Adrenal gland (tissue), 12 donors: ENCODE measurements around the gene FUT9. TPM values are rescaled to one million over a fixed set of nuclear protein-coding genes. Genes with fewer than 3 reads are reported as not detected.

Experiments
- DNase-seq, 7 donors: peaks; one replicate each; pipeline ENCODE4 v3.0.0-alpha.2; 2019 to 2020
- H3K27ac ChIP-seq, 5 donors: fragments of 200-600 bp; sonication (generic) in 4 of 5; 1 replicate in 3 of 5; 2 replicates in 2 of 5; pipeline versions ENCODE4 v1.5.1 to v1.8.0; 2016 to 2020; ENCODE audit warnings: mild to moderate bottlenecking in 1 of 5
- H3K27me3 ChIP-seq: fragments of 200-600 bp; 2 replicates; pipeline ENCODE4 v1.8.0; 2021
- H3K36me3 ChIP-seq, 2 donors: fragments of 200-600 bp; replicated peaks in 1 of 2; 1 replicate in 1 of 2; 2 replicates in 1 of 2; pipeline versions ENCODE4 v1.5.1 to v1.8.0; 2018 to 2022
- H3K4me1 ChIP-seq, 2 donors: fragments of 200-600 bp; replicated peaks in 1 of 2; 1 replicate in 1 of 2; 2 replicates in 1 of 2; pipeline versions ENCODE4 v1.5.1 to v1.8.0; 2018 to 2021
- H3K4me3 ChIP-seq, 4 donors: fragments of 200-600 bp; sonication (generic) in 3 of 4; one replicate each; pipeline ENCODE4 v1.5.1; 2016 to 2018
- H3K9me3 ChIP-seq, 3 donors: fragments of 200-600 bp; sonication (generic) in 1 of 3; replicated peaks in 1 of 3; 1 replicate in 2 of 3; 2 replicates in 1 of 3; pipeline versions ENCODE4 v1.5.1 to v1.8.0; 2016 to 2021
- CTCF ChIP-seq, 6 experiments: fragments of 450-650 bp in 4 of 6; fragments of 200-600 bp in 2 of 6; sonication (generic) in 1 of 6; IDR thresholded peaks; 1 replicate in 5 of 6; 2 replicates in 1 of 6; pipeline versions ENCODE4 v1.5.1 to v1.8.0; 2016 to 2021; ENCODE audit warnings: antibody characterized with exemption in 6 of 6, mild to moderate bottlenecking in 2 of 6, moderate library complexity in 1 of 6
- POLR2A ChIP-seq, 2 donors: fragments of 450-650 bp; IDR thresholded peaks; one replicate each; pipeline ENCODE4 v1.6.1; 2017; ENCODE audit warnings: antibody characterized with exemption in 2 of 2, mild to moderate bottlenecking in 2 of 2, moderate library complexity in 1 of 2
- WGBS, 4 donors: extraction: QIAGEN DNeasy Blood & Tissue Kit in 2 of 4; methylation state at CpG; one replicate each; pipeline versions ENCODE4 v1.1.5 to v1.1.7; 2013 to 2017; 5-methylcytosine and 5-hydroxymethylcytosine counted together
- intact Hi-C, 2 donors: fragments of 100-400 bp; cut with DNase I; formaldehyde crosslinking; loops; one replicate each; pipeline versions ENCODE4 v1.14.1 to v1.15.0; 2022 to 2023
- polyA plus RNA-seq, 3 donors: library from polyadenylated mRNA; stranded (reverse); fragments of 200-250 nt in 2 of 3; fragments of 350-450 nt in 1 of 3; fragmentation: Illumina TruSeq in 1 of 3; extraction: RNeasy Lipid Tissue Mini Kit (QIAGEN cat#74804) in 1 of 3; gene quantifications; one replicate each; pipeline ENCODE4 v1.2.3, GENCODE V29; 2013 to 2014
- total RNA-seq, 9 donors: library from RNA; depleted of rRNA in 4 of 9; stranded (reverse); fragments of >200 nt in 4 of 9; fragments of 120-200 nt in 1 of 9; fragmentation: NEBNext Ultra II Directional in 1 of 9; extraction: Animal tissue kit (Norgen Biotek cat#: 25700) in 1 of 9; gene quantifications; one replicate each; pipeline versions ENCODE4 v1.1.0 to v1.2.4, GENCODE V29; 2013 to 2023
- donor health status: healthy with polysubstance abuse.
- donor health status: Bipolar disorder and iron deficiency.
- donor health status: DM: yes; HTN: yes; CAD: no.
- donor health status: DM: no; HTN: no; CAD: no.
- donor health status: DM: no; HTN: no; CAD: no.
- donor health status: DM: yes; HTN: yes; CAD: no.

The FUT9 gene
- total and polyA plus RNA-seq, 12 donors = 0.07 to 0.33 (median 0.27) TPM; not detected in 5

GRCh38 chr6:95991906-95992305, 23.9 kb upstream of the FUT9 start:
- TF ChIP-seq CTCF (IDR thresholded peaks at IDR 0.05) = no peak
- no peak for TF ChIP-seq POLR2A (IDR thresholded peaks at IDR 0.05)
- 82 to 97% (median 86%) methylated on average over 3 to 5 of the region's 5 CpGs for WGBS, 4 donors
- no peak for DNase-seq
- intact Hi-C loops = no loop called here
- H3K27me3 ChIP-seq = no peaks in the 10 kb centered on the region
- no peaks in the 10 kb centered on the region for H3K4me1 ChIP-seq
- H3K4me3 ChIP-seq = no peak overlapping the region
- H3K9me3 ChIP-seq = no peaks in the 10 kb centered on the region
- no peaks in the 10 kb centered on the region for H3K36me3 ChIP-seq
- H3K27ac ChIP-seq = no peak overlapping the region

GRCh38 chr6:95994151-95994550, 21.6 kb upstream of the FUT9 start:
- Histone ChIP-seq H3K27me3 (no peaks in the 10 kb centered on the region), H3K4me3 (no peak overlapping the region), H3K9me3 (no peaks in the 10 kb centered on the region), H3K27ac (no peak overlapping the region), H3K4me1 (no peaks in the 10 kb centered on the region), H3K36me3 (no peaks in the 10 kb centered on the region)
- intact Hi-C loops = no loop called here
- no peak for TF ChIP-seq CTCF (IDR thresholded peaks at IDR 0.05)
- no peak for TF ChIP-seq POLR2A (IDR thresholded peaks at IDR 0.05)
- 66 to 81% (median 69%) methylated on average over 4 of the region's 4 CpGs for WGBS, 4 donors
- no peak for DNase-seq

GRCh38 chr6:95998133-95998532, 17.6 kb upstream of the FUT9 start:
- no peak overlapping the region for H3K4me3 ChIP-seq
- no peak overlapping the region for H3K27ac ChIP-seq
- no peaks in the 10 kb centered on the region for H3K36me3 ChIP-seq
- no peaks in the 10 kb centered on the region for H3K9me3 ChIP-seq
- H3K4me1 ChIP-seq = no peaks in the 10 kb centered on the region
- no peak for DNase-seq
- H3K27me3 ChIP-seq = no peaks in the 10 kb centered on the region
- no peak for TF ChIP-seq POLR2A (IDR thresholded peaks at IDR 0.05)
- TF ChIP-seq CTCF (IDR thresholded peaks at IDR 0.05) = no peak
- 52 to 71% (median 65%) methylated on average over 3 of the region's 3 CpGs for WGBS, 4 donors
- intact Hi-C loops = no loop called here

GRCh38 chr6:96001891-96002575, 13.7 kb upstream of the FUT9 start:
- intact Hi-C loops = no loop called here
- no peak for DNase-seq
- Histone ChIP-seq H3K9me3 (no peaks in the 10 kb centered on the region), H3K4me3 (no peak overlapping the region), H3K4me1 (no peaks in the 10 kb centered on the region), H3K27ac (no peak overlapping the region), H3K36me3 (no peaks in the 10 kb centered on the region), H3K27me3 (no peaks in the 10 kb centered on the region)
- WGBS, 4 donors = 81 to 92% (median 86%) methylated on average over 3 to 8 of the region's 8 CpGs
- no peak for TF ChIP-seq POLR2A (IDR thresholded peaks at IDR 0.05)

- 50 to 83% (median 70%) methylated on average over 3 of the region's 3 CpGs; no CpG with 5 or more reads in 1 of the 4 donors for WGBS, 4 donors
- TF ChIP-seq POLR2A (IDR thresholded peaks at IDR 0.05) (no peak), CTCF (IDR thresholded peaks at IDR 0.05) (no peak)
- intact Hi-C loops = no loop called here
These were observed 13.2 kb upstream of the FUT9 start for GRCh38 chr6:96002576-96002910.

More at GRCh38 chr6:96002576-96002910, 13.2 kb upstream of the FUT9 start:
- Histone ChIP-seq H3K4me3 (no peak overlapping the region), H3K4me1 (no peaks in the 10 kb centered on the region), H3K9me3 (no peaks in the 10 kb centered on the region), H3K27ac (no peak overlapping the region), H3K27me3 (no peaks in the 10 kb centered on the region), H3K36me3 (no peaks in the 10 kb centered on the region)
- DNase-seq = no peak
